ENCODE data around the gene FTO. TPM values are rescaled to one million over a fixed set of nuclear protein-coding genes. Genes with fewer than 3 reads are reported as not detected.

The FTO gene
- total RNA-seq, 1 donor from 2014 or later: 65.8 TPM

DNA sequence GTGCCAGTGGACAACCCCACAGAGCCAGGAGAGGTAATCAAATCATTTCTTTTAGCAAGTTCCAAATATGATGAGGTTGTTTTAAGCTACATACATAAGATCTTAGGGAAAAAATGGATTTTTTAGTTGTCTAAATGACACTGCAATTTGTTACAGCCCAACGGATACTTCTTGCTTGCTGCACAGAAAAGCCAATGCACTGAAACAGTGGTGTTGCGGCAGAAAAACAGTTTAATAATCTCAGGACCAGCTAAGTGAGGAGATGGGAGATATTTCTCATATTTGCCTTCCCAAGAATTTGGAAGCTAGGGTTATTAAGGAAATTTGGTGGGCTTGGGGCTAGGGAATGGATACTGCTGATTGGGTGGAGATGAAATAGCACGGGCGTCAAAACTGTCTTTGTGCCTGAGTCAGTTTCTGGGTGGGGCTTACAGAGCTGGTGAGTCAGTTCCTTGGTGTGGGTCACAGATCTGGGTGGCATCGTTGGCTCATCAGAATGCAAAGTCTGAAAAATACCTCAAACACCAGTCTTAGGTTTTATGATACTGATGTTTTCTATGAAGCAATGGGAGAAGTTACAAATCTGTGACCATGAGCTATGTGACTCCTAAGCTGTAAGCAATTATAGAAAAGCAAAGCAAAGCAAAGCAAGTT, 327.3 kb downstream of the FTO start:
- H3K36me3 Mint-ChIP-seq (ENCODE audit: low read depth): peaks cover 10% of the 10 kb centered on the region
- no peaks in the 10 kb centered on the region for H3K4me1 Mint-ChIP-seq
- H3K27ac Mint-ChIP-seq: no peak overlapping the region
- no peak for ATAC-seq (ENCODE audit: low read depth)
- H3K27me3 Mint-ChIP-seq: no peaks in the 10 kb centered on the region
- no peak for DNase-seq
- no peak overlapping the region for H3K4me3 Mint-ChIP-seq
- peaks cover 2% of the 10 kb centered on the region for H3K9me3 Mint-ChIP-seq
- TF ChIP-seq, protein P1, sequence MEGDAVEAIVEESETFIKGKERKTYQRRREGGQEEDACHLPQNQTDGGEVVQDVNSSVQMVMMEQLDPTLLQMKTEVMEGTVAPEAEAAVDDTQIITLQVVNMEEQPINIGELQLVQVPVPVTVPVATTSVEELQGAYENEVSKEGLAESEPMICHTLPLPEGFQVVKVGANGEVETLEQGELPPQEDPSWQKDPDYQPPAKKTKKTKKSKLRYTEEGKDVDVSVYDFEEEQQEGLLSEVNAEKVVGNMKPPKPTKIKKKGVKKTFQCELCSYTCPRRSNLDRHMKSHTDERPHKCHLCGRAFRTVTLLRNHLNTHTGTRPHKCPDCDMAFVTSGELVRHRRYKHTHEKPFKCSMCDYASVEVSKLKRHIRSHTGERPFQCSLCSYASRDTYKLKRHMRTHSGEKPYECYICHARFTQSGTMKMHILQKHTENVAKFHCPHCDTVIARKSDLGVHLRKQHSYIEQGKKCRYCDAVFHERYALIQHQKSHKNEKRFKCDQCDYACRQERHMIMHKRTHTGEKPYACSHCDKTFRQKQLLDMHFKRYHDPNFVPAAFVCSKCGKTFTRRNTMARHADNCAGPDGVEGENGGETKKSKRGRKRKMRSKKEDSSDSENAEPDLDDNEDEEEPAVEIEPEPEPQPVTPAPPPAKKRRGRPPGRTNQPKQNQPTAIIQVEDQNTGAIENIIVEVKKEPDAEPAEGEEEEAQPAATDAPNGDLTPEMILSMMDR (IDR thresholded peaks at IDR 0.05): no peak
- intact Hi-C loops (cut with micrococcal nuclease): no loop called here
- ChIA-PET CTCF (no interaction called here), POLR2A (no interaction called here)

DNA sequence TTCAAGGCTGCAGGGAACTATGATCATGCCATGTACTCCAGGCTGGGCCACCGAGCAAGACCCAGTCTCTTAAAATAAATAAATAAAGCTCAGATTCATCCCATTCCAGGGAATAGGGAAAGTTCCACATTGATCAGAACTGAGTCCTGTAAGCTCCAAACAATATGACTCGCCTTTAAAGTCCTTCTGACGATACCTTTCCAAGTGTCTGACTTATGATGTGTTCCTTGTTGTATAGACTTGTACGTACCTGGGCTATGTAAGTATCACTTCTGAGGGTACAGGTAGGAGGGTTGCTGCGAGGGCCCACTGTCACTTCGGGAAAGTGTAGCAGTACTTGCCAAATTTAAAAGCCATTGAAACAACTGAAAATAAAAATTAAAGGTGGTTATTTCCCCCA, 329.8 kb downstream of the FTO start:
- ATAC-seq (ENCODE audit: low read depth) (no peak), DNase-seq (no peak)
- Mint-ChIP-seq H3K9me3 (peaks cover 2% of the 10 kb centered on the region), H3K4me3 (no peak overlapping the region), H3K36me3 (ENCODE audit: low read depth) (peaks cover 3% of the 10 kb centered on the region), H3K27ac (no peak overlapping the region), H3K4me1 (no peaks in the 10 kb centered on the region), H3K27me3 (no peaks in the 10 kb centered on the region)
- CTCF ChIA-PET: no interaction called here
- intact Hi-C loops (cut with micrococcal nuclease): no loop called here
- POLR2A ChIA-PET: no interaction called here
- TF ChIP-seq, protein P1 (IDR thresholded peaks at IDR 0.05): no peak

GRCh38 chr16:54034684-54035083, 330.7 kb downstream of the FTO start:
- no peaks in the 10 kb centered on the region for H3K4me1 Mint-ChIP-seq
- no peak overlapping the region for H3K27ac Mint-ChIP-seq
- DNase-seq: no peak
- CTCF ChIA-PET: no interaction called here
- H3K27me3 Mint-ChIP-seq: no peaks in the 10 kb centered on the region
- peaks cover 2% of the 10 kb centered on the region for H3K9me3 Mint-ChIP-seq
- peaks cover 3% of the 10 kb centered on the region for H3K36me3 Mint-ChIP-seq (ENCODE audit: low read depth)
- ATAC-seq (ENCODE audit: low read depth): no peak
- intact Hi-C loops (cut with micrococcal nuclease): no loop called here
- POLR2A ChIA-PET: no interaction called here
- TF ChIP-seq, protein P1 (IDR thresholded peaks at IDR 0.05): no peak
- H3K4me3 Mint-ChIP-seq: no peak overlapping the region

DNA sequence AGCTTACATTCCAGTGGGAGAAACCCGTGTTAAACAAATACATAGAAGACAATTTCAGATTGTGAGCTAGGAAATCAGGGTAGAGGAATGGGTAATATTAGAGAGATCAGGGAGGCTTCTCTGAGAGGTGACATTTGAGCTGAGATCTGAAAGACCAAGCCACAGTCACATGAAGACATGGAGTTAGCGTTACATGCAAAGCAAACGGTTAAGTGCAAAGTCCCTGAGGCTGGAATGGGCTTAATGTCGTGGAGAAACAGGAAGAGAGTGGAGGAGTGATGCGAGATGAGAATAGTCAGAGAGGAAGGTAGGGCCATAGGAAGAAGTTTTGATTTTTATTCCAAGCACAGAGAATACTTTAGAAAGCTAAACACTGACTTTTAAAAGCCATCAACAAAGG, 336.5 kb downstream of the FTO start:
- no peaks in the 10 kb centered on the region for H3K4me1 Mint-ChIP-seq
- ATAC-seq (ENCODE audit: low read depth) (no peak), DNase-seq (no peak)
- H3K9me3 Mint-ChIP-seq: no peaks in the 10 kb centered on the region
- CTCF ChIA-PET: no interaction called here
- H3K4me3 Mint-ChIP-seq: no peak overlapping the region
- H3K27me3 Mint-ChIP-seq: no peaks in the 10 kb centered on the region
- H3K36me3 Mint-ChIP-seq (ENCODE audit: low read depth): peaks cover 13% of the 10 kb centered on the region
- intact Hi-C loops (cut with micrococcal nuclease): no loop called here
- TF ChIP-seq, protein P1 (IDR thresholded peaks at IDR 0.05): no peak
- H3K27ac Mint-ChIP-seq: no peak overlapping the region
- POLR2A ChIA-PET: no interaction called here

- Mint-ChIP-seq H3K27ac (no peak overlapping the region), H3K27me3 (no peaks in the 10 kb centered on the region), H3K4me1 (no peaks in the 10 kb centered on the region), H3K36me3 (ENCODE audit: low read depth) (peaks cover 13% of the 10 kb centered on the region), H3K9me3 (no peaks in the 10 kb centered on the region), H3K4me3 (no peak overlapping the region)
- TF ChIP-seq, protein P1 (IDR thresholded peaks at IDR 0.05): no peak
- intact Hi-C loops (cut with micrococcal nuclease): no loop called here
- ChIA-PET POLR2A (no interaction called here), CTCF (no interaction called here)
- DNase-seq (no peak), ATAC-seq (ENCODE audit: low read depth) (no peak)
Measured at GRCh38 chr16:54040975-54041374, 337.0 kb downstream of the FTO start.

All from activated B cell treated with CpG ODN at 0.5 μM for 24 hours (primary cell).